Measurements from ENCODE around the gene BCL11A. TPM values are rescaled to one million over a fixed set of nuclear protein-coding genes. Genes with fewer than 3 reads are reported as not detected.
A peak's percentile ranks its signal among the peaks of the same experiment; 100 is the strongest.

Gene BCL11A
- total and polyA plus RNA-seq, 5 donors from 2014 or later = 0.17 to 2.0 (median 0.30) TPM; not detected in 1

- Histone ChIP-seq H3K4me3 (ENCODE audit: low read depth, low read length) (no peak overlapping the region), H3K27me3 (ENCODE audit: control insufficient read depth, insufficient read depth, low read length) (peaks cover 5% of the 10 kb centered on the region), H3K4me1 (ENCODE audit: control insufficient read depth, insufficient read depth, low read length, poor library complexity, severe bottlenecking) (no peaks in the 10 kb centered on the region), H3K27ac (ENCODE audit: insufficient read depth, low read length, poor library complexity, severe bottlenecking) (no peak overlapping the region), H3K36me3 (ENCODE audit: control insufficient read depth, insufficient read depth, low read length) (no peaks in the 10 kb centered on the region), H3K9me3 (ENCODE audit: control insufficient read depth in 2 of 2, low read length in 2 of 2) (no peaks in the 10 kb centered on the region)
- Mint-ChIP-seq H3K27ac (no peak overlapping the region), H3K4me1 (peaks cover 0 to 2% (median 0%) of the 10 kb centered on the region in 4 donors), H3K9me3 (peaks cover 0 to 3% (median 0%) of the 10 kb centered on the region in 7 donors), H3K4me3 (no peak overlapping the region), H3K36me3 (no peaks in the 10 kb centered on the region), H3K27me3 (peaks cover 17% of the 10 kb centered on the region)
- DNase-seq = no peak
- ATAC-seq (ENCODE audit: low read depth in 2 of 2) = no peak
These were observed 73.2 kb downstream of the BCL11A start for GRCh38 chr2:60480089-60480773.

- no peak overlapping the region for H3K4me3 Mint-ChIP-seq
- peaks cover 0 to 3% (median 0%) of the 10 kb centered on the region in 7 donors for H3K9me3 Mint-ChIP-seq
- Histone ChIP-seq H3K36me3 (ENCODE audit: control insufficient read depth, insufficient read depth, low read length) (no peaks in the 10 kb centered on the region), H3K9me3 (ENCODE audit: control insufficient read depth in 2 of 2, low read length in 2 of 2) (no peaks in the 10 kb centered on the region), H3K27ac (ENCODE audit: insufficient read depth, low read length, poor library complexity, severe bottlenecking) (no peak overlapping the region), H3K4me3 (ENCODE audit: low read depth, low read length) (no peak overlapping the region), H3K27me3 (ENCODE audit: control insufficient read depth, insufficient read depth, low read length) (peaks cover 5% of the 10 kb centered on the region), H3K4me1 (ENCODE audit: control insufficient read depth, insufficient read depth, low read length, poor library complexity, severe bottlenecking) (no peaks in the 10 kb centered on the region)
- no peaks in the 10 kb centered on the region for H3K36me3 Mint-ChIP-seq
- H3K27me3 Mint-ChIP-seq = peaks cover 17% of the 10 kb centered on the region
- ATAC-seq (ENCODE audit: low read depth in 2 of 2) (no peak), DNase-seq (no peak)
- peak overlapping the region in 2 of 3 donors; percentile 20 to 92 for H3K27ac Mint-ChIP-seq
- peaks cover 0 to 2% (median 0%) of the 10 kb centered on the region in 4 donors for H3K4me1 Mint-ChIP-seq
These were observed 74.0 kb downstream of the BCL11A start for GRCh38 chr2:60479226-60480088.

- no peaks in the 10 kb centered on the region for H3K4me1 Mint-ChIP-seq
- H3K27ac Mint-ChIP-seq = no peak overlapping the region
These were observed 74.8 kb downstream of the BCL11A start for GRCh38 chr2:60478660-60479059.

DNA sequence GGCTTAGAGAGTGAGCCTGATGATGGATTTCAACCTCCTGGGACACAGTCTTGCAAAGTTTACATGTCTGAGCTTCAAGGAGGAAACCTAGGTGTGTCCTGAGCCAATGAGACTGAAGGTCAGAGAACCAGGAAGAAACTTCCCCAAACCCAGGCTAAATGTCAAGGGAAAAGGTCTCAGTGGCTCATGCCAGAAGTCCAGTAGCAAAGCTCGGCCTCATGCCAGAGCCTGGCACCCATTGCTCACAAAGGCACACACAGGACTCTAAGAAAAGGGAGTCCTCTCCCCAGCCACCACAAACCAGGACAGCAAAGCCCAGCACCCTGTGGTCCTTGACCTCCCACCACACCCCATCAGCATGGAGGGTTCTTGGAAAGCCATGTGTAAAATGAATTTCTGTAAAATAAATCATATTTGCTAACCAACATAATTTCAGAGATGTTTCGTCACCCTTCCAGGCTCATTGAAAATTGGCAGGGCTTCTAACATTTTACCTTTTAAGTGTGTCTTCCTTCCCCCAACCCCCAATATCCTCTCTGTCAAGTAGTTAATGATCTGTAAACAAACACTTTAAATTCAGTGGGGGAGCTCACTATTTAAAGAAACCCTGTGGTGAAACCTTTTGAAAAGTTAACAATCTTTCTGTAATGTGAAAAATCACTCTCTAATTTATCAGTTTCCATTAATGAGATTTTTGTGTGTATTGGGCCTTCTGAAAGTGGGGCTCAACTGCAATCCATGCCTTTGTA lies 77.1 kb downstream of the BCL11A start:
- no peaks in the 10 kb centered on the region for H3K36me3 ChIP-seq (ENCODE audit: control insufficient read depth, insufficient read depth, low read length)
- peaks cover 0 to 3% (median 0%) of the 10 kb centered on the region in 7 donors for H3K9me3 Mint-ChIP-seq
- peaks cover 9% of the 10 kb centered on the region for H3K27me3 Mint-ChIP-seq
- no peak overlapping the region for H3K4me3 Mint-ChIP-seq
- no peak overlapping the region for H3K4me3 ChIP-seq (ENCODE audit: low read depth, low read length)
- H3K9me3 ChIP-seq (ENCODE audit: control insufficient read depth in 2 of 2, low read length in 2 of 2) = no peaks in the 10 kb centered on the region
- DNase-seq (no peak), ATAC-seq (ENCODE audit: low read depth in 2 of 2) (no peak)
- no peaks in the 10 kb centered on the region for H3K27me3 ChIP-seq (ENCODE audit: control insufficient read depth, insufficient read depth, low read length)
- no peak overlapping the region for H3K27ac Mint-ChIP-seq
- H3K27ac ChIP-seq (ENCODE audit: insufficient read depth, low read length, poor library complexity, severe bottlenecking) = no peak overlapping the region
- H3K4me1 Mint-ChIP-seq = no peaks in the 10 kb centered on the region
- no peaks in the 10 kb centered on the region for H3K4me1 ChIP-seq (ENCODE audit: control insufficient read depth, insufficient read depth, low read length, poor library complexity, severe bottlenecking)
- H3K36me3 Mint-ChIP-seq = no peaks in the 10 kb centered on the region

More at GRCh38 chr2:60478660-60479059, 74.8 kb downstream of the BCL11A start:
- DNase-seq (no peak), ATAC-seq (ENCODE audit: low read depth in 2 of 2) (no peak)
- no peaks in the 10 kb centered on the region for H3K36me3 Mint-ChIP-seq
- no peak overlapping the region for H3K4me3 Mint-ChIP-seq
- Histone ChIP-seq H3K27me3 (ENCODE audit: control insufficient read depth, insufficient read depth, low read length) (peaks cover 5% of the 10 kb centered on the region), H3K36me3 (ENCODE audit: control insufficient read depth, insufficient read depth, low read length) (no peaks in the 10 kb centered on the region), H3K4me3 (ENCODE audit: low read depth, low read length) (no peak overlapping the region), H3K9me3 (ENCODE audit: control insufficient read depth in 2 of 2, low read length in 2 of 2) (no peaks in the 10 kb centered on the region), H3K27ac (ENCODE audit: insufficient read depth, low read length, poor library complexity, severe bottlenecking) (no peak overlapping the region), H3K4me1 (ENCODE audit: control insufficient read depth, insufficient read depth, low read length, poor library complexity, severe bottlenecking) (no peaks in the 10 kb centered on the region)
- peaks cover 17% of the 10 kb centered on the region for H3K27me3 Mint-ChIP-seq
- H3K9me3 Mint-ChIP-seq = peaks cover 0 to 3% (median 0%) of the 10 kb centered on the region in 7 donors

GRCh38 chr2:60475123-60475830 lies 78.2 kb downstream of the BCL11A start:
- H3K4me3 Mint-ChIP-seq = no peak overlapping the region
- H3K9me3 Mint-ChIP-seq = peaks cover 0 to 3% (median 0%) of the 10 kb centered on the region in 7 donors
- H3K27me3 Mint-ChIP-seq = peaks cover 5% of the 10 kb centered on the region
- Histone ChIP-seq H3K27me3 (ENCODE audit: control insufficient read depth, insufficient read depth, low read length) (no peaks in the 10 kb centered on the region), H3K9me3 (ENCODE audit: control insufficient read depth in 2 of 2, low read length in 2 of 2) (no peaks in the 10 kb centered on the region), H3K4me1 (ENCODE audit: control insufficient read depth, insufficient read depth, low read length, poor library complexity, severe bottlenecking) (no peaks in the 10 kb centered on the region), H3K36me3 (ENCODE audit: control insufficient read depth, insufficient read depth, low read length) (no peaks in the 10 kb centered on the region), H3K4me3 (ENCODE audit: low read depth, low read length) (no peak overlapping the region), H3K27ac (ENCODE audit: insufficient read depth, low read length, poor library complexity, severe bottlenecking) (no peak overlapping the region)
- DNase-seq = no peak
- H3K27ac Mint-ChIP-seq = no peak overlapping the region
- ATAC-seq (ENCODE audit: low read depth in 2 of 2) = no peak
- no peaks in the 10 kb centered on the region for H3K4me1 Mint-ChIP-seq
- H3K36me3 Mint-ChIP-seq = no peaks in the 10 kb centered on the region

DNA sequence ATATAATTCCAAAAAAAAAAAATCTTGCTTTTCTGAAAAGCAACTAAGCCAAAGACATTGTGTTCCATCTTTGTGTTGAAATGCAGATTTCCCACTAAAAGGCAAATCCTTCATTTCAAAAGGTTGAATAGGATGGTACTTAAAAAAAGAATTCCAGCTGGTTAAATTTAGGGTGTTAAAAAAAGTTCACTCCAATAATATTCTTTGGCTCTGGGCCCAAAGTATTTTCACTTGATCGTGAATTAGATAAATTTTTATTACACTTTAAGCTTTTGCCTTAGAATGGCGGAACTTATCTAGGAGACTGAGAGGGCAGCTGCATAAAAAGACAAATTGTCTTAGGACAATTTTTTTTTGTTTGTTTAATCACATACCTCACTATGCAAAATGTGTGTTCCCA lies 79.2 kb downstream of the BCL11A start:
- peaks cover 0 to 4% (median 0%) of the 10 kb centered on the region in 7 donors for H3K9me3 Mint-ChIP-seq
- no peaks in the 10 kb centered on the region for H3K27me3 ChIP-seq (ENCODE audit: control insufficient read depth, insufficient read depth, low read length)
- no peak overlapping the region for H3K27ac Mint-ChIP-seq
- H3K27me3 Mint-ChIP-seq = peaks cover 4% of the 10 kb centered on the region
- ATAC-seq (ENCODE audit: low read depth in 2 of 2) (no peak), DNase-seq (no peak)
- no peaks in the 10 kb centered on the region for H3K4me1 ChIP-seq (ENCODE audit: control insufficient read depth, insufficient read depth, low read length, poor library complexity, severe bottlenecking)
- no peak overlapping the region for H3K4me3 Mint-ChIP-seq
- no peaks in the 10 kb centered on the region for H3K36me3 Mint-ChIP-seq
- no peaks in the 10 kb centered on the region for H3K4me1 Mint-ChIP-seq
- no peaks in the 10 kb centered on the region for H3K36me3 ChIP-seq (ENCODE audit: control insufficient read depth, insufficient read depth, low read length)
- no peak overlapping the region for H3K27ac ChIP-seq (ENCODE audit: insufficient read depth, low read length, poor library complexity, severe bottlenecking)
- no peak overlapping the region for H3K4me3 ChIP-seq (ENCODE audit: low read depth, low read length)
- no peaks in the 10 kb centered on the region for H3K9me3 ChIP-seq (ENCODE audit: control insufficient read depth in 2 of 2, low read length in 2 of 2)

DNA sequence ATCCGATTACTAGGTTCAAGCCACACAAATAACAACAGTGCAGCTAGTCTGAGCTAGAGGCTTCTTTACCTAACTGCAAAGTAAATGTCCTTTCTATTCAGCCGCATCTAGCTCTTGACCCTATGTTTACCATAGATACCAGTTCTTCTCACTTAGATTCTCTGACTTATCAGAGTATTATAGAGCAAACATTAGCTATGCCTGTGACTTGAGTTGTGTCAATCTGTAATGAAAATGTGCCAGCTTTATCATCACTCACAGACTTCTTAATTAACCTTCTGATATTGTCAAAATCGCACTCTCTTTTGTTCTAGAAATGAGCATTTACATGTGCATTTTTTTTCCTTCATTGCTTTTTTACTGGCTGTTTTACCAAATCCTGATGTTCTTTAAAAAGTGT lies 79.9 kb downstream of the BCL11A start:
- H3K9me3 ChIP-seq (ENCODE audit: control insufficient read depth in 2 of 2, low read length in 2 of 2) = no peaks in the 10 kb centered on the region
- no peak overlapping the region for H3K27ac ChIP-seq (ENCODE audit: insufficient read depth, low read length, poor library complexity, severe bottlenecking)
- peaks cover 4% of the 10 kb centered on the region for H3K27me3 Mint-ChIP-seq
- ATAC-seq (ENCODE audit: low read depth in 2 of 2) = no peak
- no peak overlapping the region for H3K4me3 ChIP-seq (ENCODE audit: low read depth, low read length)
- no peaks in the 10 kb centered on the region for H3K36me3 ChIP-seq (ENCODE audit: control insufficient read depth, insufficient read depth, low read length)
- DNase-seq = no peak
- no peaks in the 10 kb centered on the region for H3K27me3 ChIP-seq (ENCODE audit: control insufficient read depth, insufficient read depth, low read length)
- H3K4me1 ChIP-seq (ENCODE audit: control insufficient read depth, insufficient read depth, low read length, poor library complexity, severe bottlenecking) = no peaks in the 10 kb centered on the region
- no peak overlapping the region for H3K27ac Mint-ChIP-seq
- H3K4me3 Mint-ChIP-seq = no peak overlapping the region
- no peaks in the 10 kb centered on the region for H3K4me1 Mint-ChIP-seq
- peaks cover 0 to 3% (median 0%) of the 10 kb centered on the region in 7 donors for H3K9me3 Mint-ChIP-seq
- no peaks in the 10 kb centered on the region for H3K36me3 Mint-ChIP-seq

All from CD4-positive, CD25-positive, alpha-beta regulatory T cell (primary cell).